Midbrain (tissue), 1 donor: Measurements from ENCODE around the gene PELI1.

ENCODE experiments used
- DNase-seq: peaks from one replicate; lab custom pipeline; 2025; lab: John Stamatoyannopoulos, UW

The PELI1 gene, protein sequence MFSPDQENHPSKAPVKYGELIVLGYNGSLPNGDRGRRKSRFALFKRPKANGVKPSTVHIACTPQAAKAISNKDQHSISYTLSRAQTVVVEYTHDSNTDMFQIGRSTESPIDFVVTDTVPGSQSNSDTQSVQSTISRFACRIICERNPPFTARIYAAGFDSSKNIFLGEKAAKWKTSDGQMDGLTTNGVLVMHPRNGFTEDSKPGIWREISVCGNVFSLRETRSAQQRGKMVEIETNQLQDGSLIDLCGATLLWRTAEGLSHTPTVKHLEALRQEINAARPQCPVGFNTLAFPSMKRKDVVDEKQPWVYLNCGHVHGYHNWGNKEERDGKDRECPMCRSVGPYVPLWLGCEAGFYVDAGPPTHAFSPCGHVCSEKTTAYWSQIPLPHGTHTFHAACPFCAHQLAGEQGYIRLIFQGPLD

DNA sequence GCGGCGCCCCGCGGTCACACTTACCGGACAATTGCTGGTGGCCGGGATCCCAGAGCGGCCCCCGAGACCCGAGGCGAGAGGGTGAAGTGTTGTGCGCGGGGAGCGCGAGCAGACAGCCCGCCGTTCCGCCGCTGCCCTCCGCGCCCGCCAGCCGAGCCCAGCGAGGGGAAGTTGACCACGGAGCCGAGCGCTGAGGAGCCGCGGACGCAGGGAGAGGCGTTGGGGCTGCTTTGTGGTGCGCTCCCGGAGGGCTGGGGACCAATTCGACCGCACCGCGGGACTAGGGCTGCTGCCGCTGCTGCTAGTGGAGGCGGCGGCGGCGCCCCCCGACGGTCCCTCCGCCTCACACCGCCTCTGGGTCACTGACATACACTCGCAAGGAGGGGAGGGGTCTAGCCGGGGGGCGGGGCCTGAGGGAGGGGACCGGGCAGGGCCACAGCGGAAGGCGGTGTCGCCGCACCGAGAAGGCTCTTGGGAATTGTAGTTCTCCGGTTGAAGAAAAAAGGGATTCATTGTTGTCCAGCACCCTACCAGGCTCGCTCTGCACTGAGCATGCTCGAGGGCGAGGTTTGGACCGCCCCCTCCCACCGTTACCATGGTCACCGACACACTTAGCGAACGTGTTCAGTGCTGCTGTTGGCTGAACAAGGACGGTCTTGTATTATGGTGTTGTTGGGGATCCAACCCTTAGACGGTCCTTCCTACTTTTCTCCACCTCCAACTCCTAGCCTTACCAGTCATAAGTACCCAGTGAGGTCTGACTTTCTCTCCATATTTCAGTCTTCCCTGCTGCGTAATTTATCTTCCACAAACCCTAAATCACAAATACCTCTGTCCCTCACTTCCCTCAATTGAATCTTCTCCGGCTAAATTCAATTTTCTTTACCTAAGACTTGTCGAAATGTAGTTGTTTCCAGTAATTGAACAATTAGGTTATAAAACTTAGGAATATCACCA is at the start of gene PELI1:
Gene PELI1 (minus strand): TSS at position 364 of the 957 bp plus-strand sequence. CDS start 36,110 bp downstream, outside the sequence.
- DNase-seq: peak; percentile 98

DNA sequence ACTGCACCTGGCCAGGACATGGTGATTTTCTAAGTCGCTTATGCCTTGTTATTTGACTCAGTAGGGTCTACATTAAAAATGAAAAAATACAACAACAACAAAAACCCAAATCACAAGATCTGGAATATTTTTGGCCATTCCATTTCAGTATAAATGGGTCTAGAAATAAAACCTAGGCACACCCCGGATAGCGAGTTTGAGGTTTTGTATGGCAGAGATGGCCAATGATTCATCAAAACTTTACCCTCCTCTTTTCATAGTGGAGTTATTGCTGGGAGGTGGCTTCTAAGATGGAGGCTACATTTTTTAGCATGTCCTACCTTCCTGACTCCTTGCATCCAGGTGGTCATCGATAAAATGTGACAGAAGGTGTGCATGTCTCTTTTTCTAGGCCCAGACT is 49.3 kb upstream of the PELI1 start:
- no peak for DNase-seq

DNA sequence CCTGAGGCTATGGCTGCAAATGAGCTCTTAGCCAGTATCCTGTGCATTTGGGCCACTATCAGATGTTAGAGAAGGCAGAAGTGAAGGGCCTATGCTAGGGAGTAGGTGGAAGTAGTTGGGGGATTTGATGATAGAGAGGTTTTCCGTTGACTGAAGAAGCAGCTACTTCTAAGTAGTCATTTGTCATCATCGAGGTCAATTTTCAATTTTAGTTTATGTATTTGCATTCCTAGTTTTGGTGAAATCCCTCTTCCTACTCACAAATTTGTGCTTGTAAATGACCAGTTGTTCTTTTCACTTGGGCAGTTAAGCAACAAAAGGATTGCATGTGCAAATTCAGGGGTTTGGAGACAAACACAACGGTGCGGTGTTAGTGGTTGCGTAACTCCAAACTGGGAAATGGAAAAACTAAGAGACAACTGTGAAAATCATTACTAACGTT is 48.5 kb upstream of the PELI1 start:
- DNase-seq: no peak

DNA sequence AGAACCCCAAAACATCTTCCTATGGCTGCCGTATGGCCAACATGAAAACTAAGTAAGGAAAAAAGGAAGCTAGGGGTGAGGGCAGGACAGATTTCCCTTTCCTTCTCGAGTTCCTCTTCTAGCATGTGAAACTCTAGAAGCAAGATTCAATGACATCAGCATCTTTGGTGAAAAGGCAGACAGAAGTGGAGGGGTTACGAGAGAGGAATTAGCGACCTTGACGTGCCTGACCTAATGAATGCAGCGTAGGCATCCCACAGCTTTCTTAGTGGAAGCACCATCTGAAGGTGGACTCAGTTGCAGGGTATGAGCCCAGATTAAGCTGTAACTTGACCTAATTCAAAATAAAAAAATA is 47.9 kb upstream of the PELI1 start:
- DNase-seq: no peak

DNA sequence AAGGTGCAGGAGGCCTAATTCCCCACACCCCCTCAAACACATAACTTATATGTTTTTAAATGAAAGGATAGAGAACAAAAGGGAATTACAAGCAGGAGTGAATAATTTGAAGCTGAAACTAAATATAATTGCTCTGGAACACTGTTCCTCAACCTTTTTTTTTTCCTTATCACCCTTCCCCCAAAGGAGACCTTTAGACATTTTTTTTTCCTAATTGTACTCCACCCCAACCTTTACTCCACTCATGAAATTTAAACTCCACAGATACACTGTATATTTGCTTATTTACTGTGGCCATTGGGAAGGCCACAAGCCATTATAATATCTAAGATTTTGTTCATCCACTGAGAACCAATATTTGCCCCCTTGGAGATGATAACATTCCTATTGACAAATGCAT is 45.4 kb upstream of the PELI1 start:
- no peak for DNase-seq

DNA sequence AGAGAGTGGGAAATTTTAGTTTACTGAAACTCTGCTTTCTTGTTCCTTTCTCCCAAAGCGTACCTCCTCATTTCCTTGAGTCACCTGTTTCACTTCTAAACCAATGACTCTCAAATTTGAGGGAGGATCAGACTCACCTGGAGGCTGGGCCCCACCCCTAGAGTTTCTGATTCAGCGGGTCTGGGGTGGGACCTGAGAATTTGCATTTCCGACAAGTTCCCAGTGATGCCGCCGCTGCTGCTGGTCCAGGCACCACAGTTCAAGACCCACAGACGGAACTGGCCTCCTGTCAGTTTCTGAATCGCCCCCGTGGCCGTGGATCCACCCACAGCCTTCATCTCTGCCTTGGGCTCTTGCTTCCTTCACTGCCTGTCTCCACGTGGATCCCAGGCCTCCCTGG is 44.9 kb upstream of the PELI1 start:
- no peak for DNase-seq

DNA sequence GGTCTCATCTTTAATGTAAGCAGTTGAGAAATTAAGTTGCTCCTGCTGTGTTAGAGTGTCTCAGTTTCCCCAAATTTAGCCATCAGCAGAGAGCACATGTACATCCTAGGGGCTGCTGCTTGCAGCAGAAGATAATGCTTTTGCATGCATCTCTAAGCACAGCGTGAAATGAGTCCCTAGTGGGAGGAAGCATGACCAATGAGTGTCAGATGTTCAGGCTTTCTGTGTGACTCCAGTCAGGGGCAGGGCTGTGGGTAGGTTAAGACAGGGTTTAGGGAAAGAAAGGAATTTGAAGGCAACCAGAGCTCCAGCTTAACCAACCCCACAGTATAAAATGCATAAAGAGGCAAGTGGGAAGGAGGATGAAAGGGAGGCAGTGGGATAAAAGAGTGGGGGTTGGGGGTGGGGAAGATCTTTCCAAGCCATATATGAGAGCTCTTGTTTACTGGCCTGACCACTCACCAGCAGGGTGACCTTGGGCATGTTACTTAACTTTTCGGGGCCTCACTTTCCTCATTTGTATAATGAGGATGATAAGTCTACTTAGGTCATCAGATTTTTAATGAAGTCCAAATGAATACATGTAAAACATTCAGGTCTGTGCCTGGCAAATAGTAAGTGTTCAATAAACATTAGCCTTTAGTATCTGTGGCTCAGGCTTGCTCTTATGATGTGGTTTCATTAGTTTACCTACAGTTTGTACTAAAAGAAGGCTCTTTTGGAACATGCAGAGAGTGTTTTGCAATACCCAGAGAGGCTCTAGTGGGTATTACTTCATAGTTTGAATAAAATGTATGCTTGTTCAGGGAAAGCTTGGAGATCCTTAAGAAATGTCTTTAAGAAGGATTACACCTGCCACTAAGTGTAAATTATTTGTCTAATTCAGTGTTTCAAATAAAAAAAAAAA is 42.7 kb upstream of the PELI1 start:
- no peak for DNase-seq

DNA sequence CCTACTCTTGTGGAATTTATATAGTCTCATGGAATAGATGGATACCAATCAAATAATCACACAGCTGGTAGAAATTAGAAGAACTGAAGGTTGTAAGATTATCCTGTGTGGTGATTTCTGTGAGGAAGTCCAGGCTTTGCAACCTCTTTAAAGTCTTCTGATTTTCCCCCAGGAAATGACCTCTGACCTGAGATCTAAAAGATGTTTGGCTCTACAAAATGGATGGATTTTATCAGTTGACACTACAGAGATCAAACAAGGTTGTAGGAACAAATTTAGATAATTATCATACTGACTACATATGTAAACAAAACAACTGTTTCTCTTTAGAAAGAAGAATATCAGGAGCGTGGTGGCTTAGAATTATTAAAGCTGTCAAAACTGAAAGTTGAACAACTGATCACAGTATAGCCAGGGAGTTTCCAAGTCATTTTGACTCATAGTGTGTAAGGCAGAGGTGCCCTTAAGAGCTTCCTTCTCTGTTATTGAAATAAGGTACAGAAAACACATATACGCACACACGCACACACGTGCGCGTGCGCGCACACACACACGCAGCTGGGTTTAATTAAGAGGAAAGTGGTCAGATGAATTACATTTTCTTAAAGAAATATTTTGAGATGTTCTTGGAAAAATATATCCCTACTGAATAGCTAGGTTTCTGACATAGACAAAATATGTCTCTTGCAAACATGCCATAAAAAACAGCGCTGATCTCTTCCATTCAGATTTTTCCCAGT is 35.5 kb upstream of the PELI1 start:
- DNase-seq: no peak

DNA sequence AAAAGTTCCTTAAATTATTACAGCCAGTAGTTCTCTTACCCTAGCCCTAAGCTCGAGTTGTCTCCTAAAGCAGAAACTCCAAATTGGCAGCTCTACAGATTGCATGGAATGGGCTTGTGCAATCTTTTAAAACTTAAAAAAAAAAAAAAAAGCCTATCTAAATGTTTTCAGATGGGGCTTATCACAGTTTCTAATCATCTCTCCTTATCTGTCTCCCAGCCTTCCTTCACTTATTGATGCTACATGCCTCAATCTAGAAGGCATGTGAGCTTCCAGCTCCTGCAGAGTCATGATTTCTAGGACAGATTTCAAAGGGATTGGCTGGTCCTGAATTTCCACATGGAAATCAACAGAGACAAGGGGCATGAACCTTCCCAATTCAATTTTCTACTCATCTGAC is 33.1 kb upstream of the PELI1 start:
- no peak for DNase-seq

DNA sequence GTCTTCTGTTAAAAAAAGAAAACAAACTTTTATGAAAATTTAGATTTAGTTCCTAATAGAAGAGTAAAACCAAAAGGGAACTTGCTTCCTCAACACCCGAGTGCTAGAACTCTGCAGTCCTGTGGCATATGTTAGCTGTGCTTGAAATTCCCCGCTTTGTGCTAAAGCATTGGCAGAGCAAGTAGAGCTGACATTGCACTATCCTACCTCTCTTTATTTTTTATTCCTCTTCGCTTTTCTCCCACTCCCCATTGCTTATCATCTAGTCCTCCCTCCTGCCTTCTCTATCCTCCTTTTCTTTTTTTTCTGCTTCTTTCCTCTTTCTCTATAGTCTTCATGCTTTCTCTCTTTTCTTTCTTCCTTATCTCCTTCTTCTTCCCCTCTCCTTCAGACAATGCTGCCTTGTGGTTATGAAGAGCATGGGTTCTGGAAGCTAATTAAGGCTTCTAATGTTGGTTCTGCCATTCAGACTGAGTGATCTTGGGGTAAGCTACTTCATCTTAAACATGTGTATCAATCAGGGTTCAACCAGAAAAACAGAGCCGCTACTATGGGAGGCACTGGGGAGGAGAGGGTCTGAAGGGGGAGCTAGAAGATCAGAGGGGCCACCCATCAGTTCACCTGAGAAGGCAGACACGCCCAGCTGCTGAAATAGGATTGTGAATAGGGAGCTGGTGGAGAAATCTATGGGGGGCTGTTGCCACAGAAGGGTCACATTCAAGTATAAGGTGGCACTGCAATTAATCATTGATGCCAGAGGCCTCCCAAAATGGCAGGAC is 31.4 kb upstream of the PELI1 start:
- DNase-seq: no peak

DNA sequence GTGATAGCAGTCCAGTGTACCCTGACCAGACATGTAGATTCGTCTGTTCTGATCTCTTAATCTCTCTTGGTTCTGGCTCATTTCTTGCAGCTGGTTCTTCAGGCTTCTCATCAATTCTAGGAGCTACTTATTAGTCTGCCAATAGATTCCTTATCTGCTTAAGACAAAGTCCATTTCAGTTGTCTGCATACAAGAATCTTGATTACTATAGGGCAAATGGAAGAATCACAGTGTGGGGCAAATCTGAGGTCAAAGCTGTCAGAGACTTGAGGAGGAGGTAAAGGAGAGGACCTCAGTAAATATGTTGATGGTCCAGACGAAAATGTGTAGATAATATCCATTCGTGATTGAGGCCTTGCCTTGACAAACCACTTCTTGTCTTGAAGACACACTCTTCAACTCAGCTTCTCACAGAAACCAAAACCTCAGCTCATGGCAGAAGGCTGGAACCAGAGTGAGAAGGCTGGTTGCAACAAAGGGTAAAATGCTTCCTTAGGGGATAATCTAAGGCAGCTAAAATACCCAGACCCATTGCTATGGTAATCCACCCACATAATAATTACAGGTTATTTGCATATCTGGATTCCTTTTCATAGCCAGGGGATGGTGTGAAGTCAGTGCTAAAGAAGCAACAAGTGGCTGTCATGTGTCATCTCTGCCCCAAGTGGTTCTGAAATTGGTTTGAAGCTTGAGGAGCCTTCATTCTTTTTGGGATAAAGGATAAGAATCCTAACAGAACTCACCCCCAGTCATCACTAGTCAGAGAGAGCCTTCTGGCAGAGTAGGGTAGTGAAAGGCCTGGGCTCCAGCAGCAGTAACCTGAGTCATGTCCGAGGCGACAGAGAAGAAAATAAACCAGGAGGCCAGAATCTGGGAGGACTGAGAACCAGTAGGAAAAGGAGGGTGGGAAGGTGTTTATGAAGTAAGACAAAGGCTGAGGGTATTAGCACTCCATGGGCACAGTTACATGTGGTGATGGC is 29.2 kb upstream of the PELI1 start:
- no peak for DNase-seq

DNA sequence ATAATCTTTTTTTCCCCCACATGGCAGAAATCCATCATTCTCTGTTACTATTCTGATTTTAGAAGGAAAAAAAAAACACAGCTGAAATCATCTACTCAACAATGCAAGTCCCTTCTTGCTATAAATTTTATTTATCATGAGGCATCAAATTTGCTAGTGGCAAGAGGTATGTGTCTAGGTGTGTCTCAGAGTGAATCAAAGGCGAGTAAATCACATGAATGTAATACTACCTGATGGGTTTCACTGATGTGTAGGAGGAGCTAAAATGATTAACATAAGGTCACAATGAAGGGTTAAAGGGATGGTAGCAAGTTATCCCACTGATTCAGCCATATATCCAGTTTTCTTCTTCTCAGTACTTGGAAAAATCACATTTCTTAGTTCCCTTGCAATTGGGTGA is 24.5 kb upstream of the PELI1 start:
- no peak for DNase-seq

DNA sequence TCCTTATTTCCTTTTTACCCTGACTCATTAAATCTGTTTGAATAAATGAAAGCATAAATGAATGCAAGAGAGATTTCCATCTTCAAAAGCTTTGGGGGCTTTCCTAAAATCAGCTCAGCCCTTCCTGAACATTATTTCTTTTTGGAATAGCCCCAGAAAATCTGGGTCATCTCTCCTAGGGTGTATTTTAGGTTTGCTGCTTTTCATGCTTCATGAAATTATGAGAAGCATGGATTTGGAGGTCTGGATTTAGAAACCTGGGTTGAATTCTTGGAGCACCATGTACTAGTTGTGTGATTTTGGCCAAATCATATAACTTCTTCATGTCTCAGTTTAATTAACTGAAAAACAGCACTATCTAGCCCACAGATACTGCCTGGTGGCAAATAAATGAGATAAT is 24.0 kb upstream of the PELI1 start:
- no peak for DNase-seq

DNA sequence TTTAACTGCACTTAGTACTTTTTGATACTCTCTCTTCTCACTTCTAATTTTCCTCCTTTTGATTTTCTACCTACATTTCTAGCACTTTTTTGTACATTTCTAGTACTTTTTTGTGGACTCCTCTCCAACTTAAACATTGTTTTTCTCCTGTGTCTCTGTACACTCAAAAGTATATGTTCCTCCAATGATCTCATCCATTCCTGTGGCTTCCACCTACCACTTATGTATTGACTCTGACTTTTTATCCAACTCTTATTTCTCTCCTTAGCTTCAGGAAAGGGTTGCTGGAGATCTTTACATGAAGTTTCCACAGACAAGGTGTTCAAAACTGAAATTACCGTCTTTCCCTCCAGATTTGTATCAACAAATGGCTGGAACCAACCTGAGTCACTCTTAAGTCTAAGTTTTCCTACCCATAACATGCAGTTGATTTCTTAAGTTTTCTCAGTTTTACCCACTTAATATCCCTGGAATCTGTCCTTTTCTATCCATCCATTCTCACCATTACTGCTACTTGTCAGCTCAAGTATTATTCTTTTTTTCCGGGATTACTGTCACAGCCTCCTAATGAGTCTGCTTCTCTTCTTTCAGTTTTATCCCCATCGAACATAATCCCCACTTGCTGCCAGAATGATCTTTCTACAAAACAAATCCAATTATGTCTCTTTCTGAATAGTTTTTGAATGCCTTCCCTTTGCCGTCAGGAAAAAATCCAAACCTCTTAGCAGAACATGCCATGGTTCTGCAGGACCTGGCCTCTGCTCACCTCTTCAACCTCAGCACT is 22.6 kb upstream of the PELI1 start:
- DNase-seq: no peak

DNA sequence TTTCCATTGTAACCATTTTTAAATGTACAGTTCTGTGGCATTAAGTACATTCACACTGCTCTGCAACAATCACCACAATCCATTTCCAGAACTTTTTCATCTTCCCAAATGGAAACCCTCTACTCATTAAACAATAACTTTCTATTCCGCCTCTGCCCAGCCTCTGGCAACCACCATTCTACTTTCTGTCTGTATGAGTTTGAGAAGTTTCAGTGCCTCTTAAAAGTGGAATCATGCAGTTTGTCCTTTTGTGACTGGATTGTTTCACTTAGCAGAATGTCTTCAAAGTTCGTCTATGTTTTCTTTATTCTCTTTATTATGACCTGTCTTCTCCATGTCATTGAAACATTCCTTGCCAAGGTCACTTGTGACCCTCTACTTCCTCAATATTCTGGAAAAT is 22.0 kb upstream of the PELI1 start:
- no peak for DNase-seq

DNA sequence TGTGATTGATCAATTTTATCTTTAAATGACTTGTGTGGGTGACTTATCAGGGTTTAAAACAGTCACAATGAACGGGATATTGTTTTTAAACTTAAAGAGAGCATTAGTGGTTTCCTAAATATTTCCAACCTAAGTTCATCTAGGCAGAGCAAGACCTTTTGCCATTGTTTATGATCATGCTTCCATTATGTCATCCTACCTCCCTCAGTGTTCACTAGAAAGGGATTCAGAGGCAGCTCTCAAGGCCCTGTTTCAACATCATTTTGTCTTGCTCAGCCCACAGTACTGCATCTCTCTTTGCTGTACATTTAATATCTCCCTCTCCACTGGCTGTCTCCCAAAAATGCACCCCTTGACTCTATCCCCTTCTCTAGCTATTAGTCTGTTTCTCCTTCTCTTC is 21.5 kb upstream of the PELI1 start:
- DNase-seq: no peak

DNA sequence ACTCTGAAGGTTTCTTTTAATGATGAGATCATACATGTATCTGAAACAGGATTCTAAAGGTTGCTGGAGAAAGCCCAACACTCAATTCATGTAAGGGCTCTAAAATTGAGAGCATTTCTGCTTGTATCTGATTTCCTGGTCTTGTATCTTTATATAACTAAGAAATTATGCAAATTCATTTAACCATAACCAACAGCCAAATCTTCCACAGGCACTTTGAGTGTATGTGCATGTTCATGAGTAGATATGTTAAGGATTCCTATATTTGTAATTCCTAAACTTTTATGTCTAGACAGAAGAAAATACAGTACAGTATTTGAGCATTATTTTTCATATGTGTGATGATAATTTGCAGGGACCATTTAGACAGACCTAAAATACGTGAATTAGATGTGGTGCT is 20.4 kb upstream of the PELI1 start:
- DNase-seq: no peak

DNA sequence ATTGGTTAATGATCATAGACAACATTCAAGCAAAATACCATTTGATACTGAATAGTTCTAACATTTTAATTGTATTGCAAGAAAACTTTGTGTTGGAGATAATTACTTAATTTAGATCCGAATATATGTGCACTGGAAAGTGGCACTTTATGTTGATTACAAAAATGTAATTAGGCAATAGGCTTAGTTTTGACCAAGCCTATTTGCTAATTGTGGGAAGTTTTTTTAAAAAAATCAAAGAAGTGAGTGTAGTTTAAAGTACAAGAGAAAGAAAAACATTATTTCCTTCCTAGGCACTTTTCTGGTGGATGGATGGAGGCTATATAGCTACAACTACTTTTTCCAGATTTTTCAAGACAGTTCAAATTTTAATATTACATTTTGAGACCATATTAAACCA is 18.3 kb upstream of the PELI1 start:
- DNase-seq: no peak
